NCI-H82 treated with DMSO at 0.1 percent for 48 hours (cell line): Measurements from ENCODE around the gene SLC8A3.
A peak's percentile ranks its signal among the peaks of the same experiment; 100 is the strongest.

Experiments used
- DNase-seq: peaks from one replicate; lab custom pipeline; 2025; ENCODE audit not compliant: unreplicated experiment; lab: John Stamatoyannopoulos, UW

Gene SLC8A3

DNA sequence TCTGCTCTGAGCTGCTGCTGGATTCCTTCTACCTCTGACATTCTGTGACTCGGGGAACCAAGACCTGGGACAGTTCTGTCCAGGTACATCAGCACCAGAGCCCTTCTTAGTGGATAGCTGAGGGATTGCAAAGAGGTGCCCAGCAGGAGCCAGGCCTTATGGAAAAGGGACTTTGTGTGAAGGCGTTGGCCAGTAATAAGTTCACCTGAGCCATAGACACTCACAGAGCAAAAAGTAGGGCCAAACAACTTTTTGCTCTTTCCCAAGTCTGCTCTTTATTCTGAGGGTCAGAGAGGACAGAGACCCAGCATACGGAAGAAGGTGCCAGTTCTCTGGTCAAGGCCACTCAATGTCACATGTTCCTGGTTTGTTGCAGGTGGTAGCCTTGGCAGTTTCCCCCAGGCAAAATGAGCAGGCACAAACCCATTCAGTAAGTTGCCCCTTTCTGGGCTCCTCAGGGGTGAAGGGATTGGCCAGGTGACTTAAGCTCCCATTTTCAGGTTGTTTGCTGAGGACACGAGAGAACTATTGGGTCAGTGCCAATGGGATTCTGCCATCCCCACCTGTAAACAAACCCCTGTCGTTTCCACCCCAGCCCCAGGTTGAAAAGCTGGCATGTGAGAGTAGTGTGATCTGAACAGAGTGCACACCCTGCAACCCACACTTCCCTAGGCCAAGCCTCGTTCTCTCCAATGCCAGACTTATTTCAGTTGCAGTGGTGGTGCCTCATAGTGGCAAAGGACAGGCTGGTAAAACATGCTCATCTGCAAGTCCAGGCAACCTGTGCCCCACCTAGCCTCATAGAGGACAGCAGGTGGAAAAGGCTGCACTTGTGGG is 159.2 kb downstream of the SLC8A3 start:
- no peak for DNase-seq

DNA sequence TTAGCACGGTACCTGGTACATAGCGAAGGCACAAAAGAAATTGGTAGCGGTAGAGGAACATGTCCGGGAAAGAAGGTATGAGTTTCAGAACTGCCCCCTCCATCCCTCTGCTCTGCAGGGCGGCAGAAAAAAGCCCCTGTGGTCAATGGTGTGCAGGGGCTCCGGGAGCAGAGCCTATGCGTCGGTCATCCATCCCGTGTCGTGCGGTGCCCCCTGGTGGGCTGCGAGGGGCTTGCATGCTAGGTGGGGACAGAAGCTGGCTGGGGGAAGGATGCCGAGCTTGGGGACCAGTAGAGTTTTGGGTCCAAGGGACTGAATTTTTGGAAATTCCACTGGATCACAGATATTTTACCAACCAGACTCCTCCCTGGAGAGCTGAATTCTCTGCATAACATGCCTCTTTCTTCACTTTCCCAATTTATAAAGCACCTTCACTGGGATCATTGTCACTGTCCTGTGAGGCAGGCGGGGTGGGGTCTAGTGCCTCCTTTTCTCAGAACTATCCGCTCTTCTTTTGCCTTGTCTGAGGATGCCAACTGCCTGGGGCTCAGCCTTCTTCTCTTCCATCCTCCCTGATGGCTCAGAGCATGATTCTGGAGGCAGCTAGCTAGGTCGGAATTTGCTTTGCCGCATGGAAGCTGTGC is 160.8 kb downstream of the SLC8A3 start:
- DNase-seq, result peak; percentile 47

DNA sequence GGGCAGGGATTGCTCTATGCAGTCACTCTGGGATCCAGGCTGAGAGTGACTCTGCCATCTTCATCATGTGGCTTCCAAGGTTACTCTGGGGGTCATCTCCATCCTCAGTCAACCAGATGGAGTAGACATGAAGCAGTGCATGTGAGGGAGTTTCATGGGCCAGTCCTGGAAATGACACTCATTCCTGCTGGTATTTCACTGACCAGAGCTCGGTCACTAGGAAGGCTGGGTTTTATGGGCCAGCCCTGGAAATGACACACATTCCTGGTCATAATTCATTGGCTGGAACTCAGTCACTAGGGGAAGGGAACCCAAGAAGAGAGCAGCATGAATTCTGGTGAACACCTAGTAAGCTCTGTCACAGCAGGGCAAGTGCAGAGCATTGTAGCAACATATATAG is 164.9 kb downstream of the SLC8A3 start:
- no peak for DNase-seq

DNA sequence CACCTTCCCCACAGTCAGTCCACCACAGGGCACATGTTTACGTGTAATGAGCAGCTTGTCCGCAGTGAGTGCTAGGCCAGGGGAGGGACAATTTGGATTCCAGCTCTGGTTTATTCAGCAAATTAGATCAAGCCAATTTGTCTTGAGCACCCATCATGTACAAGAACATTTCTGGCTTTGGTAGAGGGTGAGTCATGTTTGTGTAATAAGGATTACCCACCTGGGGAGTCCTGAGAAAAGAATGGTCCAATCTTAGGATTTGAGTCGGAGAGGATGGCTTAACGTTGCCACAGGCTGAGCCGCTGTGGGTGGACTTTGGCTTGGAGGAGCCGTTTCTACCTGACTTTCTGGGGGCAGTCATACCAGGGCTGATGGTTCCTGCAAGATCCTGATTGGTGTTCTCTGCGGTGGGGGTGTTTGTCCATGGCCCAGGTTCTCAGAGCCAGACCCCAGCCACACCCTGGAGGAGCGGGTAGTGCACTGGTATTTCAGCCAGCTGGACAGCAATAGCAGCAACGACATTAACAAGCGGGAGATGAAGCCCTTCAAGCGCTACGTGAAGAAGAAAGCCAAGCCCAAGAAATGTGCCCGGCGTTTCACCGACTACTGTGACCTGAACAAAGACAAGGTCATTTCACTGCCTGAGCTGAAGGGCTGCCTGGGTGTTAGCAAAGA is 165.8 kb downstream of the SLC8A3 start:
- DNase-seq, result peak; percentile 1

DNA sequence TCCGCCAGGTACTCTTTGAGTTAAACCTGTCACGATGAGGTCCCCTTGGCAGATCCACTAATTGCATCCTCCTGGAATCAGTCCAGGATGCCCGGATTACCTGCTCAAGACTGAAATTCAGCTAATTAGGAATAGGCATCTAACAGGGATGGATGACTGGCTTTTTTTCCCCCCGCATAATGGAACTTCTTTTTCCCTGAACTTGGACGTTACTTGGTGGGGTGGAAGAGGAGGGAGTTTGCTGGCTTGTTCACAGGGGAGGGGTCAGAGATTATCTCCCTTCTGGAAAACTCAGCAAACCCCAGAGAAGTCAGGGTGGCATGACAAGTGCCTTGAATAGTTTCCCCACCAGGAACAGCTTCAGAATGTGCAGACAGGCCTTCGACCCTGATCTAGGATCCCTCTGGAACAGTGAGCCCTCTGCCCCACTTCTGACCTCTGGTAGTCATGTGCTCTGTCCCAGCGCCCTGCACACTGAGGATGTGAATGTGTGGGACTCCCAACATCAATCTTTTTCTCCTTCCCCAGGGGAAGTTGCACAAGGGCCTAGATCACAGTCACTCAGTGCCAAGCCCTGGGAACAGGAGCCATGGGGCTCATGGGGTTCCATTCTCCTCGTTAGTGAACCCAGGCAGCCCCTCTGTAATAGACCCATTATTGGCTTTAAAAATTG is 167.1 kb downstream of the SLC8A3 start:
- no peak for DNase-seq

DNA sequence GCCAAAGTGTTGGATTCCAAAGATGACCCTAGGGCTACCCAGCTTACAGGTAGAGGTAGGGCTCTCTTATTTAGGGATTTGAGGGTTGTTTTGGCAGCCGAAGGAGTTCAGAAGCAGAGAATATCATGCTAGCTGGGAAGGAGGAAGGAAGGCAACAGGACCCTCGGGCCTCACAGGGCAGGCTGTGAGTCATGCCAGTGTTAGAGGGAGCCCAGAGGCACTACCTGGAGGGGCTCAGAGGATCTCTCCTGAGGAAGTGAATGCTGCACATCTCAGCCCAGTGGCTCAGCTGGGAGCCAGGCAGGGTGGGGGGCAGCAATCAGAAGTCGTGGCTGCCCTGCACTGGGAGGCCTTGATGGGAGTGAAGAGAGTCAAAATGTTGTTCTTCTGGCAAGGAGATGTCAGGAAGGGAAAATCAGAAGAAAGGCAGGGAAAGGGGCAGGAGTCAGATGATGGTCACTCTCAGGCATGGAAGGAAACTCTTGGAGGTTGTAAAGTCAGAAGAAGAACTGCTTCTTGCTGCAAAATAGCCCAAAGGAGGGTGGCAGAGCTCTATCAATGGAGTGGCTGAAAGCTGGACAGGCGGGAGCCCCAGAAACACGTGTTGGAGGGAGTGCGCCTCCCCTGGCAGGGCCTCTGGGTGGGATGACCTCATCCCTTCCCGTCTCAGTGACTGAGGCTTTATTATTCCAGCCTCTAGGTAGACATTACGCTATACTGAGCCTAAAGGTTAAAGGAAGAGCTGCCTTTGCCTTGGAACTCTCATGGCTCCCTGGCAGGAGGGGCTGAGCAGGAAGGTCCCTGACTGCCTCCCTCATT is 168.2 kb downstream of the SLC8A3 start:
- no peak for DNase-seq

DNA sequence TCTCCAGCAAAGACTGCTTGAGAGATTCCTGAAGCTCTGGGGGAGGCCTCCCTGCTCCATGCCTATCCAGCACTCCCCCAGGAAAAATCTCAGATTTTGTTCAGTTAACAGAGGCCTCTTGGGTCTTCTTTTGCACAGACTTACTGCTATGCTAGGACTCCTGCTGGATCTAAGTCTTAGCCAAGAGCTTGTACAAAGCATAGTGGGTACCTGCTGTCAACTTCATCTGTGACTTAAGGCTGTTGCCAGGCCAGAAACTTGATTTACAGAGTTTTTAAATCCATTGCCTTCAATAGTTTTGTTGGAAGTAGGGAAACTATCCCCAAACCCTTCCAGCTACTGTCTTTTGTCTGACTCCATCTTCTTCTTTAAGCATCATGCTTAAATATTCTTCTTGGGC is 169.1 kb downstream of the SLC8A3 start:
- no peak for DNase-seq

DNA sequence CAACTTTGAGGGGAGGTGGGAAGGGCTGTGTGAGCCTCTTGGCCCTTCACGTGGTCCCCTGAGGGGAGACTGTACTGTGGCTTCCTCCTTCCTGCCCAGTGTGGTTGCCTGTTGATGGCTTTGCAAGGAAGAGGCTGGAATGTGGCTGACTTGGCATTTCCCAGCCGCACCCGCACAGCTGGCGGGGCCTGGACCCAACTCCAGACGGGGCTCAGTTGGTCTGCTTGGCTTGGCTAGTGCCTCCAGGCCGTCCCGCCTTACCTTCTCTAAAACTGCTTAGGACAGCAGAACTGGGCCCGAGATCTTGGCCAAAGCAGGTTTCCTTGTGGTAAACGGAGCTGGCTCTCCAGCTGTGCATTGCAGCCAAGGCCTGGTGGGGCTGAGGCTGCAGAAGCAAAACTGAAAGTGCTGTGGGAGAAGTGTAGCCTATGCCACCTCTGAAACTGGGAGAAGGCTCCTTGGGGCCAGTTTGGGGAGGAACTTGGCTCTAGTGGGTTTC is 170.0 kb downstream of the SLC8A3 start:
- DNase-seq, result no peak

DNA sequence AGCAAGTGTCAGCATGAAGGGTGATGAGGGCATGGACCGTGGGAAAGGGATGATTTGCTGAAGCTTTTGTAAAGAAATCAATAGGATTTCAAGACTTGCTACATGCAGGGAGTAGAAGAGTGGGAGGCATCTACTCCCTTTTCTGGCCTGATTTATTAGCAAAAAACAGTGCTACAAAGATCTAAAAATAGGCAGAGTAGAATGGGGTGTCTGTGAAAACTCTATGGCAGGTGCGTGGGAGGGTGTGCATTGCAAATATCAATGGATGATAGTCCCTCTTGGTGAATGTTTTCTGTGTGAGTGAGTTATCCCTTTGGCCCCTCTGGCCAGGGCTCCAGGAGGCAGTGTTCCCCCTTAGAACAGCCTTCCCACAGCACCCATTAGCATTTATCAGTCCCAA is 170.5 kb downstream of the SLC8A3 start:
- no peak for DNase-seq

DNA sequence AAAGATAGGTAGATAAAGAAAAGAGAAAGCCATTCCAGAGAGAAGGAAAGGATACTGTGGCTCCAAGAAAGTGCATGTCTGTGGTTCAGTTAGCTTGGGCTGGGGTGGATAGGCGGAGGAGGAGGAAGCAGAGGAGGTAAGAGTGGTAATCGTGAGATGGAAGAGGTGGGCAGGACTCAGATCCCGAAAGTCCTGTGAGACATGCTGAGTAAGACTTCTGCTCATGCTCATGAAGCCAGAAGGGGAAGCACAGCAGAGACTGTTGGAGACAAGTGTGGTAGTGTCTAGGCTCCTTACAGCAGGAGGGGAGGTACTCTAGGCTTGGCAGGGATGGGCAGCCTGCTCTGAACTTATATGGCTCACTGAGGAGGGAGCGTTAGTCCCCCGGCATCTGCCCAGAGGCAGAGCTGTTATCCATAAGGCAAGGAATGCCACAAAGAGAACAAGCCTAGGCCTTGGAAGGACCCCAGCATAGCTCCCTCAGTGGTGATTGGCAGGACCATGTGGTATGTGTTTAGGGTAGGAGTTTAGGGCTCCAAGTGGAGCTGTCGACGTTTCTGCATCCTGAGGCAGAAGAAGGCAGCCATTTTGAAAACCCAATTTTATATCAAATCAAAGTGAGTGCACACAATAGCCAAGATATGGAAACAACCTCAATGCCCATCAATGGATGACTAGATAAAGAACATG is 174.2 kb downstream of the SLC8A3 start:
- DNase-seq, result no peak

DNA sequence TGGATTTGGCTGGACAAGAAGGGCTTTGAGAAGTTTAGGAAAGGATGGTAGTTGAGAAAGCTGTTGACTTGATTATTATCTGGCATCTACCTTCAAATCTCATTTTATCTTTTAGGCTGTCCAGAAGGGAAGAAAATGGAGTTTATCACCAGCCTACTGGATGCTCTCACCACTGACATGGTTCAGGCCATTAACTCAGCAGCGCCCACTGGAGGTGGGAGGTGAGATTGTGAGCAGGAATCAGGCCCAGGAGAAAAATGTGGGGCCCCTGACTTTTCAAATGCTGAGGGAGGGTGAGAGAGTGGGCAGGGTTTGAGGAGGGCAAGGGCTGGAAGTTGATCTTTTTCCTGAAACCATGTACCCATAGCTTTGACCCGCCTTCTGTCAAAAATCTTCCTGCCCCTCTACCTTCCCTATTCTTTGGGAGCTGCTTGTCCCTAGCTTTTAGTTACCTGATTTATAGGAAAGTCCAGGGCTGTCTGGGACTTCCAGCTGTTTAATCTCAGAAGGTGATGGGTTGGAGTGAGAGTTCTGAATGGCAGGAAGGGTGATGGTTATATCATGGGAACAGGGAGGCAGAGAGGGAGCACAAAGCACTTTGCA is 175.4 kb downstream of the SLC8A3 start:
- no peak for DNase-seq

DNA sequence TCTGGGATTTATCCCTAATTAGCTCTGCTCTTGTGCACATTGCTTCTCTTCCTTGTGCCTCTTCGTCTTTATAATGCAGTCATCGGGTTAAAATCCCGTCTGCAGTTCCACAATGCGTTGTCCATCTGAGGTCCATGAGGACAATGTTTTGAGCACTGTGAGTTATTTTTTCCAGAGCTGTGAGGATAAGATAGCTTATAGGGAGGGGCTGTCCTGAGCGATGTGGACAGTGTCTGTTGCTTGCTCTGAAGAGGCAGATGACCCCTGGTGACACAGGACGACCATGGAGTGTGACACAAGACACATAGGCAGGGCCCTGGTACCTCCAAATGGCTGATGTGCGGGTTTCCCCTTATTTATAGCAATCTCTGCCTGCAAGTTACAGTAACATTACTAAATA is 177.0 kb downstream of the SLC8A3 start:
- no peak for DNase-seq

DNA sequence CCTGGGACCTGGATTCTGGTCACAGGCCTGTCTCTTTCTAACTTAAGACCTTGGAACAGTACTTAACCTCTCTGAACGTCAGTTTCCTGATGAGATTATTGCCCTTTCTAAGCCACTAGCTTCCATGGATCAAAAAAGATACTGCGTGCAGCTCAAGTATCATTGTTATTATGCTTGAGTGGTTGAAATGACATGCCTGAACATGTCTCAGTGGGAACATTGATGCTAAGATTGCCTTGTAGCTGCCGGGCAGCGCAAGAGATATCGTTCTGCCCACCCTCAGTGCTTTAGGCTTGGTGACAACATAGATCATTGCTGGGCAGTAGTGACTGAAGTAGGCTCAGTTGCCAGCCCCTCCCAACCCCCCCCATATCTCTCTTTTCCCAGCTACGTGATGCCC is 177.7 kb downstream of the SLC8A3 start:
- DNase-seq, result no peak

DNA sequence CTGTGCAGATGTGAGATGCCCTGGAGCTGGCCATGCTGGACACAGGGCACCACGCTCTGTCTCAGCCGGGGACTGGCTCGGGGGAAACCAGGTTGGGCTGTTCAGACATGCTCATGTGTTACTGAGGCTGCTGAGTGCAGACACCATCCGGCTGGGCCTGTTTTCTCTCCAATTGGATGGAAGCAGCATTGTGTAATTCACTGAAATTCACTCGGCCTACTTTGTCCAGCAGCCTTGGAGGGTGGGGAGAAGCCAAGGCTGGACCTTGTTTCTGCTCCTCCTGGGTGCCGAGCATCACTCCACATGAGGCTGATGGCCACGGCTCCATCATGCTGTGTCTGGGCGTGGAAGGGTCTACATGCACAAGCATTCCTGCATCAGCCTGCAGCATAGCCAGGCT is 178.8 kb downstream of the SLC8A3 start:
- no peak for DNase-seq

DNA sequence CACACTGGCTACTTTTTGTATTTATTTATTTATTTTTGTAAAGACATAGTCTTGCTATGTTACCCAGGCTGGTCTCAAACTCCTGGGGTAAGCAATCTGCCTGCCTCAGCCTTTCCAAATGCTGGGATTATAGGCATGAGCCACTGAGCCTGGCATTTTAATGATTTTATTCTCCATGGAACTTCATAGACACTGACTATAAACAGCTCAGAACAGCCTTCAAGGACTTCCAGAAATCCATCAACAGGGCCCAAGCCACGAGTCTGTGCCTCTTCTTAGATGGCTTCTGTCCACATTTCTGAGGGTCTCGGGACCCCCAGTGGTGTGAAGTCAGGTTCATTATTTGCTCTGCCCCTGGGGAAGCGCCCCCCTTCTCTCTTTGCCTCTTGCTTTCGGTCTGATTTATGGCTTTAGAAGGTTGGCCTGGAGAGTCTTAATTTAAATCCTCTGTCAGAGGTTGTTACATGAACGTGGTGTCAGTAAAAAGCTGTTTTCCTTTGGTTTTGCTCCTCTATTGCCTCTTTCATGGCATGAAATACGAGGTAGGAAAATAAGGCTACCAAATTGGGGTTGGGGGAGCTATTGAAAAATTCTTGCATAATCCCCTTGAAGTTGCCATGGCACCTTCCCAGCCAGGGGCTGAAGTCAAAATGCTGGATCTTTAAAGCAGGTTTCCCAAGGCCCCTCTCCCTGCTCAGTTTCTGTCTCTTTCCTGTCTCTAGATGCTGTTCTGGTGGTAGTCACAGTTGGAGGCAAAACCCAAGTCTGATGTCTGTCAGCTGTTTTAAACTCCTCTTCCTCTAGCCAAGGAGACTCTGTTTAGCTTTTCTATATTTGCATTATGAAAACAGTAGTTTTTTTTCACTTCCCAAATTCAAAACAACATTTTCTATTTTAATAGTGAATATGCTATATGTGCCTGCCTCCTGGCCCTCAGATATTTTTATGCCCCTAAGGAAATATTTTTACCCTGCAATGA is 180.2 kb downstream of the SLC8A3 start:
- no peak for DNase-seq

DNA sequence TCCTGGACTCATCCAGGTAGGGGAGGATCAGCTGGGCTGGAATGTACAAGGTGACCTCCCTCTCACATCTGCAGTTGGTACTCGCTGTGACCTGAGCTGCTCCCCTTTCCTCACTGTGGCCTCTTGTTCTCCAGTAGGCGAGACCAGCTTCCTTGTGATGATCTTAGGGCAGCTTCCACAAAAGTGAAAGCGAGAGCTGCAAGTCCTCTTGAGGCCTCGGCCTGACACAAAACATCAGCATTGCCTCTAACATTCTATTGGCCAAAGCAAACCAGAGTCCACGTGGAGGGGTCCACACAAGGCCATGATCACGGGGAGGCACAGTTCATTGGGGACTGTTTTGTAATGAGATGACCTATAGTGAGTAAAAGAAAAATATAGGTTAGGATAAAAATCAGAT is 182.1 kb downstream of the SLC8A3 start:
- no peak for DNase-seq

DNA sequence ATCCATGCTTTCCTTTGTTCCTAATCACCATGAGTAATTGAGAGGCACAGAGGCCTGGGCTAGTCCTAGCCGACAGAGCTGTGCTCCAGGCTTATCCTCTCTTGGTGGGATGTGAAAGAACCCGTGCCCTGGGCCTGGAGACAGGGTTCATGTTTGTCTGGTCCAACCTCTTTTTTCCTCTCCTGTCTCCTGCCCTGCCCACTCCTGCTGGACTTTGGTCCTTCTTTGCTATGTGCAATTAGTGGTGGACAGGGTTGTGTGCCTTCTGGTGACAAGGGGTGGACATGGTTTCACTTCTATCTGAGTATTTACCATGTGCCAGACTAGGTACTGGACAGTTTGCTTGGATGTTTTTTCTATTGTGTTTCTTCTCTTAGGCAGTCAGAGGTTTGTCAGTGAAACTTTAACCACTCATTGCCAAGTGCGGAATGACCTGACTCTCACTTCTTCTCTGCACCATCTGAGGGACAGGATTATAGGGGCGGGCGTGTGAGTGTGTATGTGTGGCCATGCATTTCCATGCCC is 183.4 kb downstream of the SLC8A3 start:
- DNase-seq, result peak; percentile 29

DNA sequence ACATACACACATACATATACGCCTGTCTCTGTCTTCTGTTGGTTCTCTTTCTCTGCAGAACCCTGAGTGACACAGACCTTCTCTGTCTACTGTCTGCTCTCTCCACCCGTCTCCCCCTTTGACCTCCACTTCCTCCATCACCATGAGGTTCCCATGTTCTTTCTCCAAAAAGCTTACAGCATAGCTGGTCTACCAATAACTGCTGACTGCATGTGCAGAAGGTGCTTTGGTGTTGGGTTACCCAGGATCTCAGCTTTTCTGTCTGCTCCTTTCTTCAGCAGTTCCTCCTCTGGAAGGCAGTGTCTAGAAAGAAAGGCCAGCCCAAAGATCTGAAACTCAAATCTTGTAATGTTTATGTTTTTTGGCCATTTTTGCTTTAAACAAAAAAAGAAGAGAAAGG is 184.0 kb downstream of the SLC8A3 start:
- DNase-seq, result no peak
